Loucy (cell line): ENCODE data around the gene GAR1.
A peak's percentile ranks its signal among the peaks of the same experiment; 100 is the strongest.

ENCODE experiments used
- H2AFZ ChIP-seq: fragments of 200-600 bp; sonication (generic); 2 replicates; pipeline ENCODE4 v1.6.0; 2016; ENCODE audit warnings: antibody characterized with exemption, mild to moderate bottlenecking, low read length, moderate library complexity
- H3F3A ChIP-seq: fragments of 200-600 bp; 2 replicates; pipeline ENCODE4 v1.6.0; 2016; ENCODE audit warnings: antibody characterized with exemption, low read depth, mild to moderate bottlenecking
- H3K27me3 ChIP-seq: fragments of 200-600 bp; sonication (generic); 2 replicates; pipeline ENCODE4 v1.6.1; 2014; ENCODE audit warnings: low read length, mild to moderate bottlenecking; ENCODE audit not compliant: insufficient read depth, poor library complexity, severe bottlenecking
- H3K36me3 ChIP-seq: fragments of 200-600 bp; sonication (generic); 2 replicates; pipeline ENCODE4 v1.6.1; 2016; ENCODE audit warnings: low read length; ENCODE audit not compliant: insufficient read depth
- H3K4me1 ChIP-seq: fragments of 200-600 bp; sonication (generic); 2 replicates; pipeline ENCODE4 v1.5.1; 2014; ENCODE audit warnings: low read length, mild to moderate bottlenecking; ENCODE audit not compliant: insufficient read depth, poor library complexity, severe bottlenecking
- H3K4me2 ChIP-seq: fragments of 200-600 bp; sonication (generic); 2 replicates; pipeline ENCODE4 v1.6.0; 2014; ENCODE audit warnings: antibody characterized with exemption, low read length, low read depth, mild to moderate bottlenecking; ENCODE audit not compliant: poor library complexity, severe bottlenecking
- H3K4me3 ChIP-seq: fragments of 200-600 bp; sonication (generic); 2 replicates; pipeline ENCODE4 v1.5.1; 2014; ENCODE audit warnings: low read length, mild to moderate bottlenecking, mixed read lengths; ENCODE audit not compliant: poor library complexity, severe bottlenecking
- H3K79me2 ChIP-seq: fragments of 200-600 bp; sonication (generic); 2 replicates; pipeline ENCODE4 v1.6.1; 2014; ENCODE audit warnings: low read length; ENCODE audit not compliant: insufficient read depth
- H3K9ac ChIP-seq: fragments of 200-600 bp; sonication (generic); 2 replicates; pipeline ENCODE4 v1.6.0; 2014; ENCODE audit warnings: mild to moderate bottlenecking, low read depth, low read length, moderate library complexity; ENCODE audit not compliant: poor library complexity, severe bottlenecking
- H3K9me2 ChIP-seq: fragments of 200-600 bp; sonication (generic); replicated peaks from 2 replicates; pipeline ENCODE4 v1.6.1; 2016; ENCODE audit warnings: low read depth, low read length, mixed read lengths
- H3K9me3 ChIP-seq: fragments of 200-600 bp; sonication (generic); 2 replicates; pipeline ENCODE4 v1.6.1; 2014; ENCODE audit warnings: mild to moderate bottlenecking, antibody characterized with exemption, low read length, low read depth; ENCODE audit not compliant: insufficient read depth
- H4K20me1 ChIP-seq: fragments of 200-600 bp; sonication (generic); 2 replicates; pipeline ENCODE4 v1.6.0; 2014; ENCODE audit warnings: antibody characterized with exemption, low read length, mild to moderate bottlenecking; ENCODE audit not compliant: insufficient read depth, poor library complexity, severe bottlenecking
- EZH2phosphoT487 ChIP-seq: fragments of 200-600 bp; IDR thresholded peaks from 2 replicates; pipeline ENCODE4 v1.6.1; 2018; ENCODE audit warnings: antibody characterized with exemption, mild to moderate bottlenecking, moderate library complexity, borderline replicate concordance
- TF ChIP-seq, protein P1 (sequence below): fragments of 200-600 bp; sonication (generic); conservative IDR thresholded peaks from 2 replicates; pipeline ENCODE4 v1.5.1; 2014; ENCODE audit warnings: mild to moderate bottlenecking, antibody characterized with exemption, low read length

Gene GAR1

DNA sequence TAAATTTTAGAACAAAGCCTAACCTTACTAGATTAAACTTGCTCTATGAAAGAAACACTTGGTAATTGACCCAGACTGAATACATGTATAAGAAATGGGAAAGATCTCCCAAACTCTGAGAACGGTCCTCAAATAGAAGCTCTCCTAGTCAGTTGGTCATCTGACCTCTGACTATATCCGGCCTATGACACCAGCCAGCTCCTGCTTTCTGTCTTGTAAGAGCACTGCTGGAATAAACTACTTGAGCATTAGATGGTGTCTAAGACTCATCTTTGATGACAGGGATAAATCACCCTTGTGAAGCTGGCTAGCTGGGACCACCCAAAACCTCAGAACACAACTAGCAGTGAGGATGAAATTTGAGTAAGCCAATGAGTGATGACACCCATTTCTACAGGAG, 56.5 kb downstream of the GAR1 start:
- Histone ChIP-seq H3K79me2 (no peaks in the 10 kb centered on the region), H3K9me3 (no peaks in the 10 kb centered on the region), H3F3A (no peaks in the 10 kb centered on the region), H3K9me2 (no peaks in the 10 kb centered on the region), H3K4me3 (no peak overlapping the region), H4K20me1 (no peaks in the 10 kb centered on the region), H3K27me3 (no peaks in the 10 kb centered on the region), H3K4me1 (no peaks in the 10 kb centered on the region), H3K9ac (no peak overlapping the region), H3K4me2 (no peak overlapping the region), H3K36me3 (no peaks in the 10 kb centered on the region), H2AFZ (no peak overlapping the region)
- no peak for TF ChIP-seq EZH2phosphoT487
- TF ChIP-seq, protein P1, sequence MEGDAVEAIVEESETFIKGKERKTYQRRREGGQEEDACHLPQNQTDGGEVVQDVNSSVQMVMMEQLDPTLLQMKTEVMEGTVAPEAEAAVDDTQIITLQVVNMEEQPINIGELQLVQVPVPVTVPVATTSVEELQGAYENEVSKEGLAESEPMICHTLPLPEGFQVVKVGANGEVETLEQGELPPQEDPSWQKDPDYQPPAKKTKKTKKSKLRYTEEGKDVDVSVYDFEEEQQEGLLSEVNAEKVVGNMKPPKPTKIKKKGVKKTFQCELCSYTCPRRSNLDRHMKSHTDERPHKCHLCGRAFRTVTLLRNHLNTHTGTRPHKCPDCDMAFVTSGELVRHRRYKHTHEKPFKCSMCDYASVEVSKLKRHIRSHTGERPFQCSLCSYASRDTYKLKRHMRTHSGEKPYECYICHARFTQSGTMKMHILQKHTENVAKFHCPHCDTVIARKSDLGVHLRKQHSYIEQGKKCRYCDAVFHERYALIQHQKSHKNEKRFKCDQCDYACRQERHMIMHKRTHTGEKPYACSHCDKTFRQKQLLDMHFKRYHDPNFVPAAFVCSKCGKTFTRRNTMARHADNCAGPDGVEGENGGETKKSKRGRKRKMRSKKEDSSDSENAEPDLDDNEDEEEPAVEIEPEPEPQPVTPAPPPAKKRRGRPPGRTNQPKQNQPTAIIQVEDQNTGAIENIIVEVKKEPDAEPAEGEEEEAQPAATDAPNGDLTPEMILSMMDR = no peak

DNA sequence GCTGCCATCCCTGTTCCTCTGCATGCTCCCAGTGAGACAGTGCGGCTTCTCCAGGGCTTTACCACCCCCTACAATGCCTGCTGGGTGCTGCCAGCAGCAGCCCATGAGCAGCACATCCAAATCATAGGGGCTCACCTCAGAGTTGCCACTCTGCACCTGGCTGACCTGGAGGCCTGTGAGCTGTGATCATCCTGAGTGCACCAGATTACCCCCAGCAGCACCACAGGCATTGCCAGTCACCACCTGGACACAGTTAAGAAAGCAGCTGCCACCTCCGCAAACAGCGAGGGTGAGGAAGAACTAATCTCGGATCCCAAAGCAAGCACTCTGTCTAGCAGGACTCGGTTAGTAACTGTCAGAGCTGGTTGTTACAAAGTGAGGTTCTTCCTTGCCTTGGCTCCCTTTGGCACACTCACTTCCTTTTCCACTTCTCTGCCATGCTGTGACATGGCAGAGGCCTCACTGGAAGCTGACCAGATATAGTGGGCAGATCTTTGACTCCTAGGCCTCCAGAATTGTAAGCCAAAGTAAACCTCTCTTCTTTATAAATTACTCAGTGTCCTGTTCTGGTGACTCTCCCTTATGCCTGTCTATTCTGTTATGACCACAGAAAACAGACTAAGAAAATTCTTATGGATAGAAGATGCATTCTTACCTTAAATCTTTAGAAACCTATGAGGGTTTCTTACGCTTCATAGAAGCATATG, 57.5 kb downstream of the GAR1 start:
- no peaks in the 10 kb centered on the region for H3K9me2 ChIP-seq
- H3K9ac ChIP-seq = no peak overlapping the region
- H3K4me2 ChIP-seq = no peak overlapping the region

DNA sequence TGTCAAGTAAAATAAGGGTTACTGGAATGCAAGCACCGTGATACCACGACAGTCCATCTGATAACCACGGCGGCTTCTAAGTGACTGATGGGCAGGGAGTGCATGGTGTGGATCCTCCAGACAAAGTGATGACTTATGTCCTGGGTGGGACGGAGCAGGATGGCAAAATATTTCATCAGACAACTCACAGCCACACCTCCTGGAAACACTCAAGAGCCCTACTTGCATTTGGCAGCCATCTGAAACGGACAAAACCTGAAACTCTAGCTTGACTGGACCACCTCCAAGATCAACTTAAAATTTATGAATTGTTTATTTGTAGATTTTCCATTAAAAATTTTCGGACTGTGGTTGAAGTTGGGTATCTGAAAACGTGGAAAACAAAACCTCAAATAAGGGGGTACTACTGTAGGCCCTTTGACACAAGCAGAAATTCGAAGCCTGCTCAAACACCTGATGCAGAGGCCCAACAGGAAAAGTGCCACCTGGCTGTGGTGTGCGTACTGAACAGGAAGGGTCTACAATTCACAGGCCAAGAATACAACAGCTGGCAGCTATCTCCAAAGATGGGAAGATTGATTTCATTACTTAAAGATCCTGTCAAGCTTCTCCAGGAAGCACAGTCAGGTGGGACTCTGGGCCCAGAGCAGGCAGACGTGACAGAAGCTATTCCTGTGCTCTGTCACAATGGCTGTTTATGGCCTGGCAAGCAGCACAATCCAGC, 58.4 kb downstream of the GAR1 start:
- no peak overlapping the region for H3K4me2 ChIP-seq
- H3K9me2 ChIP-seq = no peaks in the 10 kb centered on the region
- H3K4me1 ChIP-seq = no peaks in the 10 kb centered on the region
- H3K4me3 ChIP-seq = no peak overlapping the region
- H3K36me3 ChIP-seq = no peaks in the 10 kb centered on the region
- H3K9ac ChIP-seq = no peak overlapping the region
- no peaks in the 10 kb centered on the region for H3F3A ChIP-seq
- H2AFZ ChIP-seq = peak overlapping the region; percentile 6; the same call in 1 of the 2 replicates
- H3K9me3 ChIP-seq = no peaks in the 10 kb centered on the region
- TF ChIP-seq, protein P1 = no peak
- no peak for TF ChIP-seq EZH2phosphoT487
- no peaks in the 10 kb centered on the region for H4K20me1 ChIP-seq
- H3K79me2 ChIP-seq = no peaks in the 10 kb centered on the region
- H3K27me3 ChIP-seq = no peaks in the 10 kb centered on the region

More for the DNA sequence above, 57.5 kb downstream of the GAR1 start:
- H3K27me3 ChIP-seq = no peaks in the 10 kb centered on the region
- no peaks in the 10 kb centered on the region for H4K20me1 ChIP-seq
- no peaks in the 10 kb centered on the region for H3K4me1 ChIP-seq
- no peaks in the 10 kb centered on the region for H3K9me3 ChIP-seq
- no peaks in the 10 kb centered on the region for H3K36me3 ChIP-seq
- no peak overlapping the region for H2AFZ ChIP-seq
- TF ChIP-seq, protein P1 = no peak
- no peak for TF ChIP-seq EZH2phosphoT487
- H3F3A ChIP-seq = no peaks in the 10 kb centered on the region
- H3K79me2 ChIP-seq = no peaks in the 10 kb centered on the region
- no peak overlapping the region for H3K4me3 ChIP-seq
